ENCODE data around the gene RD3L. TPM values are rescaled to one million over a fixed set of nuclear protein-coding genes. Genes with fewer than 3 reads are reported as not detected.
"Not testable (repeated sequence)": the region's sequence is repeated elsewhere in the genome, so short reads cannot be mapped to it uniquely, and the experiment has no call there.

RD3L gene
- total and polyA plus RNA-seq, 2 donors from 2014 or later, result not detected

- intact Hi-C loops (cut with DNase I), result no loop called here
- H3K9ac ChIP-seq (ENCODE audit: low read length in 3 of 3), result no peak overlapping the region
- no peaks in the 10 kb centered on the region for H3K27me3 ChIP-seq (ENCODE audit: control insufficient read depth, insufficient read depth, low read length)
- H3K27ac ChIP-seq (ENCODE audit: low read depth in 2 of 2, low read length in 2 of 2), result no peak overlapping the region
- no peaks in the 10 kb centered on the region for H3K36me3 ChIP-seq (ENCODE audit: control insufficient read depth in 2 of 3, insufficient read depth in 3 of 3, low read length in 3 of 3)
- H3K9me3 ChIP-seq (ENCODE audit: control insufficient read depth in 2 of 3, insufficient read depth in 1 of 3, low read length in 3 of 3), result peaks cover 0 to 6% (median 0%) of the 10 kb centered on the region in 3 donors
- no peak for TF ChIP-seq CTCF (IDR thresholded peaks at IDR 0.05; ENCODE audit: borderline replicate concordance, extremely low read depth, insufficient read depth)
- no peak for DNase-seq
- no peak overlapping the region for H3K4me3 ChIP-seq (ENCODE audit: low read length in 3 of 3)
- FAIRE-seq, result no peak
- no peaks in the 10 kb centered on the region for H3K4me1 ChIP-seq (ENCODE audit: control insufficient read depth in 2 of 3, insufficient read depth in 2 of 3, low read depth in 1 of 3, low read length in 3 of 3)
Measured at GRCh38 chr14:103984196-103984595, 41.9 kb upstream of the RD3L start.

GRCh38 chr14:103980623-103981238, 38.4 kb upstream of the RD3L start:
- H3K9ac ChIP-seq (ENCODE audit: low read length in 3 of 3); H3K36me3 ChIP-seq (ENCODE audit: control insufficient read depth in 2 of 3, insufficient read depth in 3 of 3, low read length in 3 of 3); intact Hi-C loops (cut with DNase I); H3K4me3 ChIP-seq (ENCODE audit: low read length in 3 of 3); H3K4me1 ChIP-seq (ENCODE audit: control insufficient read depth in 2 of 3, insufficient read depth in 2 of 3, low read depth in 1 of 3, low read length in 3 of 3); H3K9me3 ChIP-seq (ENCODE audit: control insufficient read depth in 2 of 3, insufficient read depth in 1 of 3, low read length in 3 of 3); H3K27ac ChIP-seq (ENCODE audit: low read depth in 2 of 2, low read length in 2 of 2); H3K27me3 ChIP-seq (ENCODE audit: control insufficient read depth, insufficient read depth, low read length): not testable (repeated sequence)
- DNase-seq, result peak in 4 of 5 donors; percentile 21 to 79 (median 34)
- peak; percentile 61 for FAIRE-seq
- peak; percentile 32 for TF ChIP-seq CTCF (IDR thresholded peaks at IDR 0.05; ENCODE audit: borderline replicate concordance, extremely low read depth, insufficient read depth)

DNA sequence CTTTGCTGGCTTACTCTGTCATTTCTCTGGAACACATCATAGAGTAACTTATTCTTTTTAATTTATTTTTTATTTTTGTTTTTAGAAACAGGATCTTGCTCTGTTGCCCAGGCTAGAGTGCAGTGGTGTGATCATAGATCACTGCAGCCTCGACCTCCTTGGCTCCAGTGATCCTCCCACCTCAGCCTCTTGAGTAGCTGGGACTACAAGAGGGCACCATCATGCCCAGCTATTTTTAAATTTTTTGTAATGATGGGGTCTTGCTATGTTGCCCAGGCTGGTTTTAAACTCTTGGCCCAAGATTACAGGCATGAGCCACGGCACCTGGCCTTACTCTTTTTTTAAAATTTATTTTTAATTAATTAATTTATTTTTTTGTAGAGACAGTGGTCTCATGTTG, 32.2 kb upstream of the RD3L start:
- no peak for TF ChIP-seq CTCF (IDR thresholded peaks at IDR 0.05; ENCODE audit: borderline replicate concordance, extremely low read depth, insufficient read depth)
- Histone ChIP-seq H3K27me3 (ENCODE audit: control insufficient read depth, insufficient read depth, low read length) (no peaks in the 10 kb centered on the region), H3K9ac (ENCODE audit: low read length in 3 of 3) (no peak overlapping the region), H3K27ac (ENCODE audit: low read depth in 2 of 2, low read length in 2 of 2) (no peak overlapping the region), H3K9me3 (ENCODE audit: control insufficient read depth in 2 of 3, insufficient read depth in 1 of 3, low read length in 3 of 3) (no peaks in the 10 kb centered on the region), H3K4me1 (ENCODE audit: control insufficient read depth in 2 of 3, insufficient read depth in 2 of 3, low read depth in 1 of 3, low read length in 3 of 3) (no peaks in the 10 kb centered on the region), H3K4me3 (ENCODE audit: low read length in 3 of 3) (no peak overlapping the region), H3K36me3 (ENCODE audit: control insufficient read depth in 2 of 3, insufficient read depth in 3 of 3, low read length in 3 of 3) (no peaks in the 10 kb centered on the region)
- no peak for DNase-seq
- no peak for FAIRE-seq
- intact Hi-C loops (cut with DNase I), result no loop called here

DNA sequence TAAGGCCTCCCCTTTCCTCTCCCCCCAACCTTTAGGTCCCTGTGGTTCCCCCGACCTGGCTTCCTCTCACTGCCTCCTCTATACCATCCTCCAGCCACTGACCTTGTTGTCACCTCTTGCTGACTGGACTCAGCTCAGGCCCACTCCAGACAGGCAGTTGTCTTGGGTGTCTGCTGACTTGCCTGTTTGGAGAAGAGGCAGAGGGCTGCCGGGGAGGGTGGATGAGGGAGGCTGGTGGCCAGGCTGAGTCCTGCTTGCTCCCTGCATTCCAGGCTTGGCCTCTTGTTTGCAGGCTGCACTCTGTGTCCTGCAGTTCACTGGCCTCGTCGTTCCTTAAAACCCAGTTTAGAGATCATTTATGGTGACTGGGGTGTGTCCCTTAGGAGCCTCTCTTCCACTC, 31.0 kb upstream of the RD3L start:
- no peaks in the 10 kb centered on the region for H3K27me3 ChIP-seq (ENCODE audit: control insufficient read depth, insufficient read depth, low read length)
- no peaks in the 10 kb centered on the region for H3K36me3 ChIP-seq (ENCODE audit: control insufficient read depth in 2 of 3, insufficient read depth in 3 of 3, low read length in 3 of 3)
- no peak overlapping the region for H3K27ac ChIP-seq (ENCODE audit: low read depth in 2 of 2, low read length in 2 of 2)
- TF ChIP-seq CTCF (IDR thresholded peaks at IDR 0.05; ENCODE audit: borderline replicate concordance, extremely low read depth, insufficient read depth), result no peak
- intact Hi-C loops (cut with DNase I), result no loop called here
- no peak overlapping the region for H3K4me3 ChIP-seq (ENCODE audit: low read length in 3 of 3)
- no peak for FAIRE-seq
- no peak overlapping the region for H3K9ac ChIP-seq (ENCODE audit: low read length in 3 of 3)
- no peaks in the 10 kb centered on the region for H3K4me1 ChIP-seq (ENCODE audit: control insufficient read depth in 2 of 3, insufficient read depth in 2 of 3, low read depth in 1 of 3, low read length in 3 of 3)
- H3K9me3 ChIP-seq (ENCODE audit: control insufficient read depth in 2 of 3, insufficient read depth in 1 of 3, low read length in 3 of 3), result no peaks in the 10 kb centered on the region
- DNase-seq, result peak in 2 of 5 donors; percentile 9 to 76

All from kidney (tissue), 14 donors.